GM19468 (cell line): ENCODE measurements around the gene PGF.

Experiments
- ATAC-seq: cut with Tn5 transposase; IDR thresholded peaks from one replicate; pipeline ENCODE4 v1.9.1; 2021; ENCODE audit warnings: mild to moderate bottlenecking, moderate library complexity, moderate number of reproducible peaks; ENCODE audit not compliant: unreplicated experiment; ENCODE audit errors: extremely low read depth

The PGF gene

GRCh38 chr14:74909911-74910310 lies 45.5 kb downstream of the PGF start:
- no peak for ATAC-seq

- ATAC-seq = no peak
These were observed 45.9 kb downstream of the PGF start for GRCh38 chr14:74909501-74909900.

- no peak for ATAC-seq
These were observed 46.5 kb downstream of the PGF start for GRCh38 chr14:74908861-74909341.

GRCh38 chr14:74907744-74908143 lies 47.7 kb downstream of the PGF start:
- no peak for ATAC-seq

- no peak for ATAC-seq
These were observed 48.4 kb downstream of the PGF start for GRCh38 chr14:74906925-74907521.

GRCh38 chr14:74905595-74906142 lies 49.7 kb downstream of the PGF start:
- ATAC-seq = no peak

- no peak for ATAC-seq
These were observed 50.5 kb downstream of the PGF start for GRCh38 chr14:74904635-74905503.

GRCh38 chr14:74902941-74903705 lies 52.3 kb downstream of the PGF start:
- no peak for ATAC-seq

GRCh38 chr14:74898694-74899093 lies 56.7 kb downstream of the PGF start:
- no peak for ATAC-seq

GRCh38 chr14:74898083-74898482 lies 57.3 kb downstream of the PGF start:
- no peak for ATAC-seq

- no peak for ATAC-seq
These were observed 57.8 kb downstream of the PGF start for GRCh38 chr14:74897642-74898041.

GRCh38 chr14:74896400-74896799 lies 59.0 kb downstream of the PGF start:
- no peak for ATAC-seq

- peak; percentile 38 for ATAC-seq
These were observed 61.7 kb downstream of the PGF start for GRCh38 chr14:74893614-74894091.

- no peak for ATAC-seq
These were observed 62.7 kb downstream of the PGF start for GRCh38 chr14:74892745-74893144.

- ATAC-seq = no peak
These were observed 63.5 kb downstream of the PGF start for GRCh38 chr14:74891870-74892269.
